DND-41 (cell line): ENCODE results near the gene TRIM67.

Source experiments
- CTCF ChIP-seq: IDR thresholded peaks from 2 replicates; pipeline ENCODE4 v1.5.1; 2012; ENCODE audit warnings: borderline replicate concordance, low read length, moderate library complexity, mild to moderate bottlenecking; ENCODE audit not compliant: poor library complexity, severe bottlenecking; ENCODE audit errors: extremely low read depth
- EZH2 ChIP-seq: IDR thresholded peaks from 3 replicates; pipeline ENCODE4 v1.6.1; 2012; ENCODE audit warnings: borderline replicate concordance, low read depth, mild to moderate bottlenecking, moderate library complexity, low read length, inconsistent platforms; ENCODE audit not compliant: severe bottlenecking

GRCh38 chr1:231178970-231179369, 17.1 kb downstream of the TRIM67 start:
- no peak for TF ChIP-seq CTCF
- TF ChIP-seq EZH2, result no peak
